Peyer's patch (tissue), 4 donors: ENCODE data around the gene AKT3. TPM values are rescaled to one million over a fixed set of nuclear protein-coding genes. Genes with fewer than 3 reads are reported as not detected.
"Not testable (repeated sequence)": the region's sequence is repeated elsewhere in the genome, so short reads cannot be mapped to it uniquely, and the experiment has no call there.

ENCODE experiments used
- DNase-seq, 3 donors: peaks; one replicate each; pipeline ENCODE4 v3.0.0-alpha.2; 2017 to 2019
- H3K27ac ChIP-seq, 4 donors: fragments of 200-600 bp; sonication (generic); one replicate each; pipeline ENCODE4 v1.5.1; 2016 to 2019
- H3K27me3 ChIP-seq, 2 donors: fragments of 200-600 bp; sonication (generic); one replicate each; pipeline ENCODE4 v1.5.1; 2019
- H3K36me3 ChIP-seq, 3 donors: fragments of 200-600 bp; sonication (generic); one replicate each; pipeline ENCODE4 v1.5.1; 2016 to 2019
- H3K4me1 ChIP-seq, 4 donors: fragments of 200-600 bp; sonication (generic); one replicate each; pipeline ENCODE4 v1.5.1; 2016 to 2019
- H3K4me3 ChIP-seq, 4 donors: fragments of 200-600 bp; sonication (generic); 1 replicate in 3 of 4; 2 replicates in 1 of 4; pipeline ENCODE4 v1.5.1; 2016 to 2019; ENCODE audit warnings: mild to moderate bottlenecking in 1 of 4
- H3K9me3 ChIP-seq, 4 donors: fragments of 200-600 bp; sonication (generic); one replicate each; pipeline ENCODE4 v1.5.1; 2016 to 2019; ENCODE audit warnings: mild to moderate bottlenecking in 1 of 4
- POLR2A ChIP-seq, 2 donors: fragments of 450-650 bp; IDR thresholded peaks; one replicate each; pipeline ENCODE4 v1.5.1; 2017; ENCODE audit warnings: antibody characterized with exemption in 2 of 2, mild to moderate bottlenecking in 2 of 2, moderate library complexity in 2 of 2
- total RNA-seq, 4 donors: library from RNA; depleted of rRNA; stranded (reverse); fragments of >200 nt; gene quantifications; one replicate each; pipeline ENCODE4 v1.1.0, GENCODE V29; 2016
- TF ChIP-seq, protein P1 (sequence below), 6 experiments: fragments of 450-650 bp in 4 of 6; fragments of 200-600 bp in 2 of 6; sonication (generic) in 1 of 6; IDR thresholded peaks; one replicate each; pipeline ENCODE4 v1.5.1; 2017 to 2019; ENCODE audit warnings: antibody characterized with exemption in 6 of 6, mild to moderate bottlenecking in 3 of 6, moderate library complexity in 1 of 6

Gene AKT3
- total RNA-seq, 4 donors from 2014 or later: 4.4 to 71.8 (median 15.2) TPM

DNA sequence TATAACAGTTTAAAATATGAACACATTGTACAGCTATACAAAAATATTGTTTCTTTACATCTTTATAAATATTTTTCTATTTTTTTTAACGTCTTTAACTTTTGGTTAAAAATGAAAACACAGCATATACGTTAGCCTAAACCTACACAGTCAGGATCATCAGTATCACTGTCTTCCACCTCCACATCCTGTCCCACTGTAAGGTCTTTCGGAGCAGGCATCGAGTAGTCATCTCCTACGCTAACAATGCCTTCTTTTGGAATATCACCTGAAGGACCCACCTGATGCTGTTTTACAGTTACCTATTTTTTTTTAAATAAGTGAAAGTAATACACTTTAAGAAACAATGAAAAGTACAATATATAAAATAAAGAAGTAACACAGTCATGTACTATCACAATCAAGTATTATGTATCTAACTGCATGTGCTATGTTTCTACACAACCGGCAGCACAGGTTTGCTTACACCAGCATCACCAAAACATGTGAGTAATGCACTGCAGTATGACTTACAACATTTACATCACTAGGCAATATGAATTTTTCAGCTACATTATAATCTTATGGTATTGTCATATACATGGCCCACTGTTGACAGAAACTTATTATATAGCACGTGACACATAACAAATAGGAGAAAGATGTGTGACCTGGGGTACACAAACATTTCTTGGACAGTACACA, 254.4 kb downstream of the AKT3 start:
- Histone ChIP-seq H3K4me1 (no peaks in the 10 kb centered on the region), H3K36me3 (no peaks in the 10 kb centered on the region), H3K9me3 (no peaks in the 10 kb centered on the region), H3K27ac (no peak overlapping the region), H3K27me3 (no peaks in the 10 kb centered on the region), H3K4me3 (no peak overlapping the region)
- no peak for TF ChIP-seq POLR2A (IDR thresholded peaks at IDR 0.05)
- TF ChIP-seq, protein P1, sequence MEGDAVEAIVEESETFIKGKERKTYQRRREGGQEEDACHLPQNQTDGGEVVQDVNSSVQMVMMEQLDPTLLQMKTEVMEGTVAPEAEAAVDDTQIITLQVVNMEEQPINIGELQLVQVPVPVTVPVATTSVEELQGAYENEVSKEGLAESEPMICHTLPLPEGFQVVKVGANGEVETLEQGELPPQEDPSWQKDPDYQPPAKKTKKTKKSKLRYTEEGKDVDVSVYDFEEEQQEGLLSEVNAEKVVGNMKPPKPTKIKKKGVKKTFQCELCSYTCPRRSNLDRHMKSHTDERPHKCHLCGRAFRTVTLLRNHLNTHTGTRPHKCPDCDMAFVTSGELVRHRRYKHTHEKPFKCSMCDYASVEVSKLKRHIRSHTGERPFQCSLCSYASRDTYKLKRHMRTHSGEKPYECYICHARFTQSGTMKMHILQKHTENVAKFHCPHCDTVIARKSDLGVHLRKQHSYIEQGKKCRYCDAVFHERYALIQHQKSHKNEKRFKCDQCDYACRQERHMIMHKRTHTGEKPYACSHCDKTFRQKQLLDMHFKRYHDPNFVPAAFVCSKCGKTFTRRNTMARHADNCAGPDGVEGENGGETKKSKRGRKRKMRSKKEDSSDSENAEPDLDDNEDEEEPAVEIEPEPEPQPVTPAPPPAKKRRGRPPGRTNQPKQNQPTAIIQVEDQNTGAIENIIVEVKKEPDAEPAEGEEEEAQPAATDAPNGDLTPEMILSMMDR (IDR thresholded peaks at IDR 0.05): no peak
- DNase-seq: no peak

DNA sequence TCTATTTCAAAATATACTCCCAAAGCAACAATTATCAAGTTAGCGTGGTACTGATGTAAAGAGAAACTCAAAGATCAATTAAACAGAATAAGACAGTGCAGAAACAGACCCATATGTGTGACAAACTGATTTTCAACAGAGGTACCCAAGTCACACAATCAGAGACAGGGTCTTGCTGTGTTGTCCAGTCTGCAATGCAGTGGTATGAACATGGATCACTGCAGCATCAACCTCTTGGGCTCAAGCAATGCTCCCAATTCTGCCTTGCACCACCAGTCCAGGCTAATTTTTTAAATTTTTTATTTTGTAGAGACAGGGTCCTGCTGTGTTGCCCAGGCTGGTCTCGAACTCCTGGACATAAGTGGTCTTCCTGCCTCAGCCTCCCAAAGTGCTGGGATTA, 255.6 kb downstream of the AKT3 start:
- Histone ChIP-seq H3K27ac (no peak overlapping the region), H3K9me3 (no peaks in the 10 kb centered on the region)

DNA sequence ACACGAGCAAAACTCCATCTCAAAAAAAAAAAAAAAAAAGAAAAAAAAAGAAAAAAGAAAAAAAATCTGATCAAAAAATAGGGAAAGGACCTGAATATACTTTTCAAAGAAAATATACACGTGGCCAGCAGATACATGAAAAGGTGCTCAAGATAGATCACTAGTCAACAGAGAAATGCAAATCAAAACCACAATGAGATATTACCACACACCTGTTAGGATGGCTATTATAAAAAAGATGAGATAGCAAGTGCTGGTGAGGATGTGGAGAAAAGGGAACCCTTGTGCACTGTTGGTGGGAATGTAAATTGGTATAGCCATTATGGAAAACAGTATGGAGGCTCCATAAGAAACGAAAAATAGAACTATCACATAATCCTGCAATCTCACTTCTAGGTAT, 260.8 kb downstream of the AKT3 start:
- not testable (repeated sequence) for H3K9me3 ChIP-seq, DNase-seq, H3K36me3 ChIP-seq, H3K27me3 ChIP-seq, H3K4me1 ChIP-seq, H3K27ac ChIP-seq, H3K4me3 ChIP-seq

More for the DNA sequence above, 255.6 kb downstream of the AKT3 start:
- H3K4me3 ChIP-seq: no peak overlapping the region
- no peak for DNase-seq
- TF ChIP-seq POLR2A (IDR thresholded peaks at IDR 0.05): no peak
- TF ChIP-seq, protein P1 (IDR thresholded peaks at IDR 0.05): no peak
- H3K27me3 ChIP-seq: no peaks in the 10 kb centered on the region
- no peaks in the 10 kb centered on the region for H3K4me1 ChIP-seq
- H3K36me3 ChIP-seq: no peaks in the 10 kb centered on the region

DNA sequence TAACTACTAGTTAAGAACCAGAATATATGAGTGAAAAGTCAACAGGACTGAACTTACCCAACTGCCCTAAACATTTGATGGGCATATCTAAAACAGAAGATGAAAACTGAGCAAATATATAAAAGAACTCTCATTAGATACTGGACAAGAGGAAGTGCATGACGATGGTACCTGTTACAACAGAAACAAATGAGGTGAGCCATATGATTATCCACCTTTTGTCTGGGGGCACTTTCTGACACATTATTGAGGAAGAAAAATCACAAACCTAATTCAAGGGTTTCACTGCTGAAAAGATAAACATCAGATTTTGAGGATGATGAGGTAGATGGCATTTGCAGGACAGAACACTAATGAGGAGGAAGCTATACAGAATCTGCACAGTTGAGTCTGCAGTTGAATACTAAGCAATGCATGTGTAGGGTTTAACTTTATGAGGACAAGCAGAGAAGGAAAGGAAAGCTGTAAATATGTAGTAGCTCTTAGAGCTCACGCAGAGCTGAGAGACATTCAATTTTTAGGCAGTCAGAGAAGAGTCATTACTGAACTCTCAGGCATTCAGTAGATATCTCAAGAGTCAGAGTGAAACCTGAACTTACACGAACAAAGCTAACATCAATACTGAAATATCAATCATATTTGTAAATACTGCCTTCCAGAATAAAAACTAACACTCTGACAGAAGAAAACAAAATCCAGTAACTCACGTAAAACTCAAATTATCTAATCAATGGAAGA, 262.1 kb downstream of the AKT3 start:
- TF ChIP-seq, protein P1 (IDR thresholded peaks at IDR 0.05): no peak
- TF ChIP-seq POLR2A (IDR thresholded peaks at IDR 0.05): no peak
- no peak for DNase-seq
- Histone ChIP-seq H3K4me3 (no peak overlapping the region), H3K9me3 (no peaks in the 10 kb centered on the region), H3K27me3 (no peaks in the 10 kb centered on the region), H3K4me1 (no peaks in the 10 kb centered on the region), H3K36me3 (no peaks in the 10 kb centered on the region), H3K27ac (no peak overlapping the region)

DNA sequence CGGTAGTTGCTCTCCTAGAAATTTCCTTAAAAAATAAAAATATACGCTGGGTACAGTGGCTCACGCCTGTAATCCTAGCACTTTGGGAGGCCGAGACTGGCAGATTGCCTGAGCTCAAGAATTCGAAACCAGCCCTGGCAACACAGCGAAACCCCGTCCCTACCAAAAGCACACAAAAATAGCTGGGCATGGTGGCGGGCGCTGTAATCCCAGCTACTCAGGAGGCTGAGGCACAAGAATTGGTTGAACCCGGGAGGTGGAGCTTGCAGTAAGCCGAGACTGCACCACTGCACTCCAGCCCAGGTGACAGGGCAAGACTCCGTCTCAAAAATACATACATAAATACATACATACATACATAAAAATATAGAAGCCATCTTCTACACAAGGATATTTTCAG, 262.8 kb downstream of the AKT3 start:
- H3K4me3 ChIP-seq: no peak overlapping the region
- no peaks in the 10 kb centered on the region for H3K36me3 ChIP-seq
- peaks cover 0 to 2% (median 0%) of the 10 kb centered on the region in 4 donors for H3K9me3 ChIP-seq
- H3K27me3 ChIP-seq: no peaks in the 10 kb centered on the region
- DNase-seq: no peak
- TF ChIP-seq, protein P1 (IDR thresholded peaks at IDR 0.05): no peak
- TF ChIP-seq POLR2A (IDR thresholded peaks at IDR 0.05): no peak
- H3K4me1 ChIP-seq: no peaks in the 10 kb centered on the region
- H3K27ac ChIP-seq: no peak overlapping the region

DNA sequence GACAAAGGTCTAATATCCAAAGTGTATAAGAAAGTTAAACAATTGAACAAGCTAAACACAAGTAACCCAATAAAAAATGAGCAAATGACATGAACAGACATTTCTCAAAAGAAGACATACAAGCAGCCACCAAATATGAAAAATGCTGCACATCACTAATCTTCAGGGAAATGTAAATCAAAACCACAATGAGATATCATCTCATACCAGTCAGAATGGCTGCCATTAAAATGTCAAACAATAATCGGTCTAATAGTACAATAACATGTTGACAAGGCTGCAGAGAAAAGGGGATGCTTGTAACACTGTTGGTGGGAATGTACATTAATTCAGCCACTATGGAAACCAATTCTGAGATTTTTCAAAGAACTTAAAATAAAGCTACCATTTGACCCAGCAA, 264.1 kb downstream of the AKT3 start:
- no peak for DNase-seq
- Histone ChIP-seq H3K27ac (no peak overlapping the region), H3K4me3 (no peak overlapping the region), H3K27me3 (no peaks in the 10 kb centered on the region), H3K36me3 (no peaks in the 10 kb centered on the region), H3K4me1 (no peaks in the 10 kb centered on the region), H3K9me3 (peaks cover 0 to 2% (median 0%) of the 10 kb centered on the region in 4 donors)
- TF ChIP-seq POLR2A (IDR thresholded peaks at IDR 0.05): no peak
- TF ChIP-seq, protein P1 (IDR thresholded peaks at IDR 0.05): no peak
